SKM-1 (cell line): ENCODE results near the gene PDGFB.
"Not testable (repeated sequence)": the region's sequence is repeated elsewhere in the genome, so short reads cannot be mapped to it uniquely, and the experiment has no call there.

Experiments used
- DNase-seq: peaks from one replicate; lab custom pipeline; 2025; ENCODE audit not compliant: unreplicated experiment; lab: John Stamatoyannopoulos, UW

PDGFB gene

GRCh38 chr22:39229075-39229474 is 15.7 kb downstream of the PDGFB start:
- no peak for DNase-seq

GRCh38 chr22:39227542-39228272 is 17.1 kb downstream of the PDGFB start:
- no peak for DNase-seq

GRCh38 chr22:39226353-39226752 is 18.4 kb downstream of the PDGFB start:
- DNase-seq: no peak

GRCh38 chr22:39225591-39225990 is 19.2 kb downstream of the PDGFB start:
- DNase-seq: no peak

- DNase-seq: no peak
These were observed 20.2 kb downstream of the PDGFB start for GRCh38 chr22:39224550-39224949.

GRCh38 chr22:39223091-39223710 is 21.6 kb downstream of the PDGFB start:
- no peak for DNase-seq

GRCh38 chr22:39221999-39222686 is 22.6 kb downstream of the PDGFB start:
- DNase-seq: no peak

- DNase-seq: no peak
These were observed 23.6 kb downstream of the PDGFB start for GRCh38 chr22:39220890-39221850.

DNA sequence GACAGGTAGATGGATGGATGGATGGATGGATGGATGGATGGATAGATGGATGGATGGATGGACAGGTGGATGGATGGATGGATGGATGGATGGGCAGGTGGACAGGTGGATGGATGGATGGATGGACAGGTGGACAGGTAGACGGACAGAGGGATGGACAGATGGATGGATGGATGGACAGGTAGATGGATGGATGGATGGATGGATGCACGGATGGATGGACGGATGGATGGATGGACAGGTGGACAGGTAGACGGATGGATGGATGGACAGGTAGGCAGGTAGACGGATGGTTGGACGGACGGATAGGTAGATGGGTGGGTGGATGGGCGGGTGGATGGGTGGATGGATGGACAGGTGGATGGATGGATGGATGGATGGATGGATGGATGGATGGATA is 24.3 kb downstream of the PDGFB start:
- no peak for DNase-seq

GRCh38 chr22:39219071-39220039 is 25.4 kb downstream of the PDGFB start:
- DNase-seq: no peak

DNA sequence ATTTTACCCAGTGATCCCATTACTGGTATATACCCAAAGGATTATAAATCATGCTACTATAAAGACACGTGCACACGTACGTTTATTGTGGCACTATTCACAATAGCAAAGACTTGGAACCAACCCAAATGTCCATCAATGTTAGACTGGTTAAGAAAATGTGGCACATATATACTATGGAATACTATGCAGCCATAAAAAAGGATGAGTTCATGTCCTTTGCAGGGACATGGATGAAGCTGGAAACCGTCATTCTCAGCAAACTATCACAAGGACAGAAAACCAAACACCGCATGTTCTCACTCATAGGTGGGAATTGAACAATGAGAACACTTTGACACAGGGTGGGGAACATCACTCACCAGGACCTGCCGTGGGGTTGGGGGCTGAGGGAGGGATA is 26.4 kb downstream of the PDGFB start:
- DNase-seq: not testable (repeated sequence)

DNA sequence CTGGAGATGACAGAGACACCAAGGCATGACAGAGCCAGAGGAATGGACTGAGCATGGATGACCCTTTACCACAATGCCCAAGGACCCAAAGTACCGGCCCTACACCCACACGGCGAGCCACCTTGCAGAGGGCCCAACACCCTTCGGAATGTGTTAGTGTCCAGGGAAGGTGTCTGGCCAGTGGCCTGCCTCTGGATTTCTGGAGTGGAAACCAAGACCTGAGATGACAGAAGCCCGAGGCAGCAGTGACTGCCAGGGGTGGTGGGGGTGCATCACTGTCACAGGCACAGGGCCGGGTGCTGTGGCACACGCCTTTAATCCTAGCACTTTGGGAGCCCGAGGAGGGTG is 28.7 kb downstream of the PDGFB start:
- no peak for DNase-seq

DNA sequence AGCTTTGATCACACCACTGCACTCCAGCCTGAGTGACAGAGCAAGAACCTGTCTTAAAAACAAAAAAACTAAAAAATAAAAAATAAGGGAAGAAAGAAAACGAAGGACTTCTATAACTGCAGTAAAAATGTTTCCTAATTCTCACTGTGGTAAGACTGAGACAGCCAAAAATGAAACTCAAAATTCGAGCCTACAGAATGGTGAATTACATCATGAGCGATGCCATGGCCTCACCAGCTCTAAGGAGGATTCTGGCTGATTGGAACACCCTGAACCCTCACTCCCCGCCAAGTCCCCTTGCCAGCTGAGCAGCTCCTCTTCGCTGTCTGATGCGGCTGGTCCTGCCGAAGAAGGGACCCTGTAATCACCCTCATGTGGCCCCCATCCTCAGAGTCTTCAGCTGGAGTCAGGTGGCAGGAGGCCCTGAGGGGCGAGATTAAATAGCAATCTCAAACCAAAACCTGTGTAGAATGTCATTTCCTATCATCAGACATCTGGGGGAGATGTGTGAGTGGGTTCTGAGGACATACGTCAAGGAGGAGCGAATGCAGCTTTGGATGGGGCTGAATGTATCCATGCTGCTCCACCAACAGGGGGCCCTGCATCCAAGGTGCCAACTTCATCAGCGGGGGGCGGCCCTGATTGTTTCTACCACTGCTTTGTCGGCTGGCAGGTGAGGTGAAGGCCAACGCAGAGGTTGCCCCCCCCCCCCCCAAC is 29.2 kb downstream of the PDGFB start:
- DNase-seq: no peak

DNA sequence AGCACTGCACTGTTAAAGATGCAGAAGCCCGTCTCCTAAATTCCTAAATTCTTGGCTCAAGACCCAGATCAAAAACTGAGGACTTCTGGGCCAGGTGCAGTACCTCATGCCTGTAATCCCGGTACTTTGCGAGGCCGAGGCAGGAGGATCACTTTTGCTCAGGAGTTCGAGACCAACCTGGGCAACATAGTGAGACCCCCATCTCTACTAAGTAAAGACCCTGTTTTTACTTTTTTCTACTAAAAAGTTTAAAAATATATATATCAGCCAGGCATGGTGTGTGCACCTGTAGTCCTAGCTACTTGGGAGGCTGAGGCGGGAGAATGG is 29.7 kb downstream of the PDGFB start:
- DNase-seq: no peak

GRCh38 chr22:39214383-39215069 is 30.3 kb downstream of the PDGFB start:
- DNase-seq: no peak

GRCh38 chr22:39214006-39214382 is 30.8 kb downstream of the PDGFB start:
- no peak for DNase-seq

DNA sequence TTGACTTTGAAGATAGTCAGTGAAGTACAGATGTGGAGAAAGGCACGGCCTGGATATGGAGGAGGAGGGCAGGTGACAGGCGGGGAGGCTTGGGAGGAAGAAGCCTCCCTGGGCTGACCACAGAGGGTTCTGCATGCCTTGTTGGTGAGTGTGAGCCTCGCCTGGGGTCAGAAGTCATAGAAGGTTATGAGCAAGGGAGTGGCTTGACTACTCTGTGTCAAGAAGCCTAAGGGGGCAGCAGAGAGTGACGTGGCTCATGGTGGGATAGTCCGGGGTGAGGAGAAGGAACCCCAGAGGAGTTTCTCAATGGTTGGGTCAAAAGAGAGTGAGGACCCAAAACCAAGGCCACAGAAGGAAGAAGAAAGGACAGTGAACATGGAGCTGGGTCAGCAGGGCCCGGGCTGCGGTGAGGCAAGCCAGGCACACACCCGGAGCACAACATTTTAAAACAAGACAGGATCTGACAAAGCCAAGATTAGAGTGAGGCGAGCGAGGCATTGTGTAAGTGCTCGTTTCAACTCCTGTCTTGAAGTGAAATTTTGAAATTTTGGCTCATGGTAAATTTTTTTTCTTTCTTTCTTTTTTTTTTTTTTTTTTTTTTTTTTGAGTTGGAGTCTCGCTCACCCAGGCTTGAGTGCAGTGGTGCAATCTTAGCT is 31.9 kb downstream of the PDGFB start:
- no peak for DNase-seq

GRCh38 chr22:39209756-39210155 is 35.0 kb downstream of the PDGFB start:
- DNase-seq: no peak
